H4 (cell line): Measurements from ENCODE around the gene ALOXE3. TPM values are rescaled to one million over a fixed set of nuclear protein-coding genes. Genes with fewer than 3 reads are reported as not detected.

Experiments used
- DNase-seq: peaks from one replicate; pipeline ENCODE4 v3.0.0-alpha.2; 2015; ENCODE audit warnings: low spot score
- total RNA-seq: library from RNA; depleted of rRNA; stranded (reverse); fragments of >200 nt; shearing (Covaris generic); gene quantifications from 2 replicates; pipeline ENCODE4 v1.2.3, GENCODE V29; 2014

ALOXE3 gene
- total RNA-seq, 1 experiment from 2014 or later = not detected

DNA sequence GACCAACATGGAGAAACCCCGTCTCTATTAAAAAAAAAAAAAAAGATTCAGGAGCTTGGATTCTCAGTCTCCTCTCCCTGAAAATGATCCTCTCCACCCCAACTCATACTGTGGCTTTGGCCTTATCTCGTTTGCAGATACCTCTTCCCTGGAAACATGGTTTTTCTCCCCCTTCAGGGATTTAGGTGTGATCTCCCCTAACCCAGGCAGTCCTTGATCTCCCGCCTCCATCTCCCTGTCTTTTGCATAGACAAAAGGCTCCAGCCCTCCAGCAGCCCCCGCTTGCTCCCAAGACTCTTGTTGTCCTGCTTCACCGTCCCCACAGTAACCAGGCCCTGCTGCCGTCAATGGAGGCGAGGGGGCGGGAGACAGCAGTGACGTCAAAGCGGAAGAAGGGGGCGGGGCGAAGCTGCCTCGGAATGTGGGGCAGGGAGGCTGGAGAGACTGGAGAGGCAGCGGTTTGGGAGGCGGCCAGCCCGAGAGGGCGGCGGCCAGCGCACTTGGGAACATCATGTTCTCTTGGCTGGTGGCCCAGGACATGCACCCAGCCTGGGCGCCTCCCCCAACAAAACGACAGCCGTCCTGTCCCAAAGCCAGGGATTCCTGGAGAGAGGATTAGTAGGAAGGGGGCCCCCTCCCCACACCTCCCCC lies 35.8 kb upstream of the ALOXE3 start:
- DNase-seq = peak; percentile 92

DNA sequence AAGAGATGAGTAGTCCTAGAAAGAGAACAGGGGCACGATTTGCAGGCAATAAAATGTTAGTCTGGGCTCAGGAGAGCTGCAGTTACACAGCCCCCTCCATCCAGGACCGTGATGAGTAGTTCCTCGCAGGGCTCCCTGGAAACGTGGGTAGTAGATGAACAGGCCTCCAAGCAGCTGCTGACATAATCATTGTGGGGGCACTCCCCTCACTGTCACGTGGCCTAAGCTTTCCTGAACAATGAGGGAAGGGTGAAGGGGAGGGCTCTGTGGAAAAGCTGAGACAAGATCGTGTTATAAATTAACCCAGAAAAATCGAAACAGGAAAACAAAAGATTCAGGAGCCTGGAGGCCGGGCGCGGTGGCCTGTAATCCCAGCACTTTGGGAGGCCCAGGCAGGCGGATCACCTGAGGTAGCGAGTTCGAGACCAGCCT lies 35.2 kb upstream of the ALOXE3 start:
- DNase-seq = peak; percentile 81

DNA sequence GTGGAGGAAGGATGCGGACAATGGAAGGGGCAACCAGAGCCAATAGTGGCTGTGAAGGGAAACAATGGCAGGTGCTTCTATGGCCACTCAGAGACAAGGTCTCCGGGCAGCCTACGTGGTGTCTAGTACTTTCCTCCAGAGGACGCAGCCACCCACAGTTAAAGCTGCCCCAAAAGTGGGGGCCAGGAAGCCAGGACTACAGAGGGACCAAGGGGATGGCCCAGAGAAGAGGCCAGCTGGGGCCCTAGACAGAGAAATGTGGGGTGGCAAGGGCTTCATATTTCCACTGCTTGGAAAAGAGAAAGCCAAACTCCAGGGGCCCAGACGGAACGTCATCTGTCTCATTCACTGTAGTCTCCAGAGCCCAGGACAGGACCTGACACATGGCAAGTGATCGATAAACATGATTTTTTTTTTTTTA lies 34.7 kb upstream of the ALOXE3 start:
- no peak for DNase-seq

DNA sequence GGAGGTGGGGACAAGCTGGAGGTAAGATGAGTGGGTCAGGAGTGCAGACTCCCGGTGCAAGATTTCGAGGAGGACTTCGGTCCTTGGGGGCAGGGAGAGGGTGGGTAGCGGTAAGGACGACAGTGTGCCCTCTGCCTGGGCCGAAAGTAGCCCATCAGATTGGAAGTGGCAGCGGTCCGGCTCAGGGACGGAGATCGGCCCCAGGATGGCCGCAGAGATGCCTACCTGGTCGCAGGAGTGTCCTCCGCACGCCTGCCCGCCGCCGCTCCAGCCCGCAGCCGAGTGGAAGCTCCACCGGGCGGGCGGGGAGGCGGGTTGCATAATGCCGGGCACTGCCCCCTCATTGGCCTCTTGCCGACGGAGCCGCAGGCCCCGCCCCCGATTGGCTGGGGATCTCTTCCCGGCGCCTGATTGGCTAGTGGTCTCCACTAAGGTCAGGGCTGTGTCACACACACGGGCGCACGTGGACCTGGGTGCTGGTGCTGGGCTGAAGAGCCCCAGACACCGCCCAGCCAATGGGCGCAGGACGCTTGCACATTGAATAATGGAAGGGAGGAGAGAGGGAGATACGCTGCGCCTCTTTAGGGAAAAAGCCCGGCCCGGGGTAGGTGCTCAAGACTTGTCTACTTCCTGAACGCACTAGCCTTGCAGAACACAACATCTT lies 33.9 kb upstream of the ALOXE3 start, which contains the start of gene PER1:
PER1 (minus strand) TSS at position 293 of the 664 bp plus-strand sequence. CDS start 1,698 bp downstream, outside the sequence.
- DNase-seq = peak; percentile 61

DNA sequence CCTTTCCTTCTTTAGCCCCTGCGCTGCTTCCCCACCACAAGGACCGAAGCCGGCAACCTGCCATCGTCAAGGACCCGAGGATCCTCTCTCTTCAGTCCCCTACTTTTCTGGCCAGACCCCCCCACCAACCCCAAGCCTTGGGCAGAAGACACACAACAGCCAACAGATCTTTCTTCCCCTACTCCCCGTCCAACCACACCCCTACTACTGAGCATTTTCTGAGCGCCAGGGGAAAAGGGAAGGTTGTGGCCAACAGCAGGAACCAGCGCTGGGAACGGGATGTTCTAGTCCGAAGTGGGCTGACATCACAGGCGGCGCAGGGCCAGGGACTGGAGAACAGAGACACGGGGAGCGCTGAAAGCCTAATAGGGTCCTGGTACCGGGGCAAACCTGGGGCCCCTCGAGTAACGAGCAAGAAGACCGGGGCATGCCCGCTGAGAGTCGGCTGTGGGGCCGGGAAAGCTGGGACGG lies 33.4 kb upstream of the ALOXE3 start:
- DNase-seq = no peak

DNA sequence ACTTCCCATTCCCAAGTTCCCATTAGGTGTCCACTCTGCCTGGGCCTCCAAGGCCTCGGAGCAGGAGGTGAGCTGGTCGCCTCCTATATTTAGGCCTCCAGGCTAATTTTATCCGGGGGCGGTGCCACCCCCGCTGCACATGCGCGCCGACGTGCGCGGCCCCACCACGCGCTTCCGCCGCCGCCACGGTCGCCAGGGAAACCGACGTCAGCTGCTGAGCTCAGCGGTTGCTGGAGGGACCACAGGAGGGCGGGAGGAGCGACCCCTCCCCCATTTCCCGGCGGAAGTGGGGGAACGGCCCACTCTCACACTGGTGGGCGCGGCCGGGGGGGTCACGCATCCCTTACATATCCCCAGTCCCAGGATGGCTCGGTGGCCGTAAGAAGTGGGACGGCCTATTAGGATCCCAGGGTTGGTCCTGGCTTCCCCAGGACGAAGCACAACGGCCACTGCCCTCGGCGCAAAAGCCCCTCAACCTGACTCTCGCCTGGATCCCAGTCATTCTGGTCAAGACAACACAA lies 32.9 kb upstream of the ALOXE3 start:
- DNase-seq = peak; percentile 36

DNA sequence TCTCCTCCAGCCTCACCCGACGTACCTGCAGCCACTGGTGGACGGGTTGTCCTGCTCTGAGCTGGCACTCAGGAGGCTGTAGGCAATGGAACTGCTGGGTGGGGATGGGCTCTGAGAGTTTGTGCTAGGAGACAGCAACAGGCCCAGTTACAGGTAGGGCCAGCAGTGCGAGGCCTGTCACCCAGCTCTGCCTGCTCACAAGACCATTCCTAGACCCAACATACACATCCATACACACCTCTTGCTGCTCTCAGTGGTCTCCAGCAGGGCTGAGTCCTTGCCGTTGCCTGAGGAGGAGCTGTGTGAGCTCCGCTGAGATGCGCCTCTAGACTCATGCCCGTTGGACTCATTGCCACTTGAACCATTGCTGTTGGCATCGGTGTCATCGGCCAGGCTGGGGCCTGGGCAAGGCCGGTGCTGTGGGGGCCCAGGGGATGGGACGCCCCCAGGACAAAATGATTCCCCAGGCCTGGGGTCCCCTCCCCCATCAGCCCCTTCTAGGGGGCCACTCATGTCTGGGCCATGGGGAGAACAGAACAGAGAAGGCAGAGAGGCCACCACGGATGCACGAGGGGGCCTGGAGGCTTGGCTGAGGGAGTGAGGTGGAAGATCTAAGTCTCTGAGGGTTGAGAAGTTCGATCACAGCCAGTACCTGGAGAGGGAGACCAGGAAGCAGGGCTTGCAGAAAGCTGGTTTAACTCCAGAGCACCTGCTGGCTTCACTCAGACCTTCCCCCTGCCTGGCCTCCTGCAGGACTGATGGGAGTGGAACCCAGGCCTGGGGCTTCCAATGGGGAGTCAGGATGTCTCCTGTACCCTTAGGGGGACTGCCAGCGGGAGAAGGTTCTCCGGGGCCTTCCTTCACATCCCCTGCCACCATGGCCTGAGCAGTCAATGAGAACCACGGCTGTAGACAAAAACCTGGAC lies 32.1 kb upstream of the ALOXE3 start:
- DNase-seq = no peak

DNA sequence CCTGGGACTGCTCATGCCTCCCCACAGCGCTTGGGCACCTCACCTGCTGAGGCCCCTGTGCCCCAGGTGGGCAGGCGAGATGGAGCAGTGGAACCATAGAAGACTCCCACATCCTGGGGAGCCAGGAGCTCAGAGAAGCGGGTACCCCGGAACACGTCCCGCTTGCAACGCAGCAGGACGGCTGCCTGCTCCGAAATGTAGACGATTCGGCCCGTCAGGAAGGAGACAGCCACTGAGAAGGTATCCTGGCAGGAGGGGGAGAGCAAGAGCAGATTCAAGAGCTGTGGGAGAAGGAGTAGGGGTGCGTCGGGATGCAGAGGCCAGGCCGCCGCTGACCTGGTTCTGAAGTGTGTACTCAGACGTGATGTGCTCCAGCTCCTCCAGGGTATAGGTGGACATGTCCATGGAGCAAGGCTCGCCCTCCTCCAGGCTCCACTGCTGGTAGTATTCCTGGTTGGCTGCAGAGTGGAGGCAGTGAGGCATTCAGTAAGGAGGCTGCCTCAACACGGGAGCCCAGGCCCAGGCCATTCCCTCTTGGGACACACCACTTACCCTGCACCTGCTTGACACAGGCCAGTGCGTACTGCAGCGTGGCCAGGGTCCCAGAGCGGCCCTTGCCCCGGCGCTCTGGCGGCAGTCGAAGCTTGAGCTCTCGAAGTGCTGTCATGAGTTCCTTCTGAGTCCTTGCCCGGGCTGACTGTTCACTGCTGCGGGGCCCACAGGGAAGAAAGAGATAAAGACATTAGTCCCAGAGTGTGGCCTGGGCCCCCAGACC lies 31.3 kb upstream of the ALOXE3 start:
- no peak for DNase-seq

DNA sequence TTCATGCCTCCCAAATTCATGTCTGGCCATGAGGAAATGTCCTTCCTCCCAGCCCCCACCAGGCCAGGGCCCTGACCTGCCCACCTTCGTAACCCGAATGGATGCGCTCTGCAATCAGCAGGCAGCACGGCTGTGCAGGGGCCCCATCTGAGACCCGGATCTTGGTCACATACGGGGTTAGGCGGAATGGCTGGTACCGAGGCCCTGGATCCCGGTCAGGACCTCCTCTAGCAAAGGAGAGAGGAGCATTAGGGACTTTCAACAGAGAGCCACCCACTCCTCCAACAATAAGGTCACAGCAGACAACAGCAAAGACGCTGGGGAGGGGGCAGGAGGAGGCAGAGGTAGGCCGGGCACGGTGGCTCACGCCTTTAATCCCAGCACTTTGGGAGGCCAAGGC lies 30.2 kb upstream of the ALOXE3 start:
- DNase-seq = no peak

DNA sequence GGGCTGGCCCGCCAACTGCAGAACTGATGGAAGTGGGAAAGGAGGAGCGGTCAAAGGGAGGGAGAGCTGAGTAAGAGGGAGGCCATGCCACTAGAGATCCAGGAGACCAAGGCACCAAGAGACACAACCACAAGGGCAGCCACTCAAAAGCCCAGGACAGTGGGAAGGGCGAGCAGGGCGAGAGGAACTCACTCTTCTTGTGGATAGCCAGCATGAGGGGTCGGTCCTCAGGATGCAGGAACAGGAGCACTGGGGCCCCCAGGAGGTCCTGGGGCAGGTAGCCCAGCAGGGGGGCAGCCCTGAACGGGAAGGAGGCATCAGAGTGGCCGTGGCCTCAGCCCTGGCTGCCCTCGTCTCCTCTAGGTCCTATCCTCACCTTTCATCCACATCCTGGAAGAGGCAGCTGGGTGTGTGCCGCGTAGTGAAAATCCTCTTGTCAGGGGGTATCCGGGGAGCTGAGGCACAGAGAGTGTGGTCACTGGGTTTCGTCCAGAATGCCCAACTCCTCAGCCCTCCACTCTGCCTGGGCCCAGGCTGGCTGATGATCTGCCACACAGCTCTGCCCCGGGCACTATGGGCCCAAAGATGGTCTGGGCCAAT lies 29.6 kb upstream of the ALOXE3 start:
- no peak for DNase-seq

DNA sequence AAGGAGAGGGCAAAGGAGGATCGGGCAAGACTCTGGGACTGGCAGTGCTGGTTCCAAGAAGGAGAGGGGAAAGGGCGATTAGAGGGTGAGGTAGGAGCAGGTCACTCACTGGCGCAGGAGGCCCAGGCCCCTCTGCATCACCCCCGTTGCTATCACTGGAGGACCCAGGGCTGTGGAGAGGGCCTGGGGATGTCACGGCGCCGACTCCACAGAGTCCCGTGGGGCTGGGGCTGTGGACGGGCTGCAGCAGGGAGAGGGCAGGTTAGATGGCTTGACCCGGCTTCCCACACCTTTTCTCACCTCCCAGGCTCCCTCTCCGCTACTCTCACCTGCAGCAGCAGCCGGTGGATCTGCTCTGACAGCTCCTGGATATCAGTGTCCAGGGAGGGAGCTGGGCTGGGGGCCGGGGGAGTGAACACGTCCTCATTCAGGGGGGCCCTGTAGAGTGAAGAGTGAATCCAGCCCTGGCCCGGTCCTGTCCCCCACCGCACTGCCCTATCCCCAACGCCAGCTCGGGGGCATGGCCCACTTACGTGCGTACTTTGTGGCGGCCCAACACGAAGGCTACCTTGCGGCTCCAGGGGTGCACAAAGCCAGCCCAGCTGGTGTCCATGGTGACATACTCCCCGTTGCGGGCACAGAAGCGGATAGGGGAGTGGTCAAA lies 29.0 kb upstream of the ALOXE3 start:
- no peak for DNase-seq

DNA sequence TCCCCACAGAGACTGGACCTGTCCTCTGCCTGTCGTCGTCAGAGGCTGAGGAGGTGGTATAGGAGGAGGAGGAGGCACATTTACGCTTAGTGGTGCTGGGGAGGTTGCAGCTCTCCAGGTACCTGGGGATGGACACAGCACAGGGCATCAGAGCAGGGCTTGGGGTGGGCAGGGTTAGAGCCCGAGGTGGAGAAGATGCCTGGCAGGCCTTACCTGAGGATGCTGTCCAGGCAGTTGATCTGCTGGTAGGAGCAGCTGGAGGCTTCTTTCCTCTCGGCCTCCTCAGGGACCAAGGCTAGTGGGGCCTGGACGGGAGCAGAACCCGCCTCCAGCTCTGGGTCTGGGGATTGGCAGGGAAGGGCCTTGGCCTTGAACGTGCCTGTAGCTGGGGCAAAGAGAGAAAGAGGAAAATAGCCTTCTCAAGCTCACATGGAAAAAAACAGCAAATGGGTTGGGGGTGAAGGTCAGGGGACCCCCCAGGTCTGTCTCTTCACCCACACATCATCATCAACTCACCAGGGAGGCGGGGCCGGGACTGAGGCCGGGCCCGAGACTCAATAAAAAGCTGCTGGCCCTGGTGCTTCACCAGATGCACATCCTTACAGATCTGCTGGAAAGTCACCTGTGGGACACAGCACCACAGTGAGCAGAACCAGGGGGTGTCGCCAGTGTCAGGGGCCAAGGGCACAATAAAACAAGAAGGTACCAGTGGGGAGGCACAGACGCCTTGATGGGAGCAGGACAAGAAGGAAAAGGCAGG lies 28.2 kb upstream of the ALOXE3 start:
- no peak for DNase-seq

DNA sequence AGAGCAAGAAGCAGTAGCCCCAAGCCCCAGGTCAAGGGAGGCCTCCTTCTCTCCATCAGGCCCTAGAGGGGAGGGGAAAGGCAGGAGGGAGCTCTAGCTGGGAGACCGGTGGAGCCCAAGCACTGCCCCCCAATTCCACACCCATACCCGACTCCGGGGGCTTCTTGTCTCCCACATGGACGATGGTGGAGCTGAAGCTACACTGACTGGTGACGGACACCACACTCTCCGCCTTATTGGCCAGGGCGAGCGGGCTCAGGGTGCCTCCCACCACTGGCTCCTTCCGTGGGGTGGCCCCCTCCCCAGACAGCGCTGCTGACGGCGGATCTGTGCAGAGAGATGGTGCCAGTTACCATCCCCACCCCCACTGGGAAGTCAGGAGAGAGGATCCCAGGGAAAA lies 27.5 kb upstream of the ALOXE3 start:
- DNase-seq = no peak

DNA sequence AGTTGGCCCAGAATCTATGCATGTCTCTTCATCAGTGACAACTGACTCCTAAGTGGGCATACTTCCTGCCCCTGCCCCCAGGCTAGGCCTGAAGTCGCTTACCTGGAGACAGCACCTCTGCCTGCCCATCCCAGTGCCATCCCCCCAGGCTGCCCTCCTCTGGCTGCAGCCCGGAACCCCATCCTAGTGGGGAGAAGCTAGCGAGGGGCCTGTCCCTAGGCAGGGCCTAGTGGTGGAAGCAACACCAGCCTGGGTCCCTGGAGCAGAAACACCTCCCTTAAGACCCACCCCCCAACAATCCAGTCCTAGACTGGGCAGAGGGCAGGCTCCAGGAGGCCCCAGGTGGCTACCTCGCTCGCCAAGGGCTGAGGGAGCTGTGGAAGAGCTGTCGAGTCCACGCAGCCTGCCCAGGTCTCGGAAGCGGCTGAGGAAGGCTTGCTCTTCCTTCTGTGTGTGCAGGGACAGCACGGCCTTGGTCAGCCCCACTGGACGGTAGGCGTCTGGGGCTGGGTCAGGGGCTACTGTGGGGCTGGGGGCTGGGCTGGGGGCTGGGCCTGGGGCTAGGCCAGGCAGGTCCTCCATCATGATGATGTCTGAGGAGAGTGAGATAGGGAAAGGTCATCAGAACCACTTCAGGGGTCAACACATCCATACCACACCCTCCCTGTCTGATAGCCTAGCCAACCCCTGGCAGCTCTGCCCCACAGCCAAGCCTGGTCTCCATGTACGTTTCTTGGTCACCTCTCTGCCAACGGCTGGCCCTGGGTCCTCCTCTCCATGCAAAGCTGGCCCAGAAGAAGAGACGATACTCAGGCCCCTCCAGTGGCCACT lies 26.3 kb upstream of the ALOXE3 start:
- no peak for DNase-seq

DNA sequence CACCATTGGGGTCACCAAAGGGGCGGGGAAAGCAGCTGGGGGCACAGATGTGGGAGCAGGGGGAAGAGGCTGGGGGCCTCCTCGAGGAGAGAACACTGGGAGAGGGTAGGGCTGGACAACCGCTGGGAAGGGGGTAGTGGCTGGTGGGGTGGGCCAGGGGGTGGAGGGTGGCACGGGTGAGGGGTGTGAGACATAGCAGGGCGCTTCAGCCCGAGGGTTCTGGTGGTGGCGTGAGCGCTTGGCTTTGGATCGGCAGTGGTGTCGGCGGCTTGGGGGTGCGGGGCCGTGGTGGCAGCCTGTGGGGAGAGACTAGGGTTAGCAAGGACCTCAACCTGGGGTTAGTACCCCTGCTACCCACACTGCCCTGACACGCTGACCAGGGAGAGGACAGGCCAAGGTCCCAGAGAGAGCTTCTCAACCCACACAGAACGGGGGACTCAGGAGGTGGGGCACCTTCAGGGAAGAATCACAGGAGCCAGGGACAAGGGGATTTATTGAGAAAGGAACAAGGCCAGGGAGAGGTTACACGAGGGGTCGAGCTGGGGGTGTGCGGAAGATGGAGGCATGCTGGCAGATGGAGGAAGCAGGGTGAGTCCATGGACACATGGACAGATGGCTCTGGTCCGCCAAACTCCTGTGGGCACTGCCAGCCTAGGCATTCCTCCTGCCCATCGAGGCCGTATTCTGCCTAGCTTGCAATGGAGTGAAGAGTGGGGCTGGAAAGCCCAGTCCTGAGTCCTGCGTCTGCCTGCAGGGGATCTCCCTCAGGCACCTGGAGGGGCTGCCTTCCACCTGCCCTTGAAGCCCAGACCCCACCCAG lies 25.5 kb upstream of the ALOXE3 start:
- no peak for DNase-seq

DNA sequence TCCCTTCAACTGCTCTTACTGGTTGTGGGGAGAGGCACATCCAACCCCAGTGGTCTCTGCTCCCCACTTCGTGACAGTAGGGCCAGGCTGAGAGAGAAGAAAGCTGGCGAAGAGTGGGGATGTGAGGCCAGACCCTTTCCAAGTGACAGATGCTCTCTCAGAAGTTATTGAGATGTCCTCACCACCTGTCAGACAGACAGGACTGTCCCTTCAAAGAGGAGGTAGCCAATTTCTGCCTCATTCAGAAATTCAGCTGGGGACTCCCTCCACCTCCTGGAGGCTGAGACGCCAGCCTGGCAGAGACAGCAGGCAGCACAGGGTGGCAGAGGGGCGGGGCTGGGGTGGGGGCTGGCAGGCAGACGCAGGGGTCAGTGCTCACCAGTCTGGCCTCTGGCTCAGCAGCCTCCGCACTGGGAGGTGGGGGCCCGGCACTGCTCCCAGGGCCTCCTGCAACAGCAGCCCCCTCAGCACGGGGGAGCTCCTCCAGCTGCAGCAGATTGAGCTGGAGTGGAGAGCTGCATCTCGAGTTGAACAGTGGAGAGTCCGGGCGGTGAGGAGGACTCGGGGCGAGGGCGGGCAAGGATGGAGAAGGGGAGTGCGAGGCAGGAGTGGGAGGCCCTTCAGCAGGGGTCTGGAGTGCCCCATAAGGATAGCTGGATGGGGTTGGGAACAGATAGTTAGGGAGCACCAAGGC lies 24.7 kb upstream of the ALOXE3 start:
- DNase-seq = no peak
